ENCODE measurements around the gene POP7. TPM values are rescaled to one million over a fixed set of nuclear protein-coding genes. Genes with fewer than 3 reads are reported as not detected.
A peak's percentile ranks its signal among the peaks of the same experiment; 100 is the strongest.

POP7 gene
- total RNA-seq, 5 donors from 2014 or later (not counting 1 experiment from before 2014, with no cell fraction given), result 8.3 to 18.1 (median 17.8) TPM

GRCh38 chr7:100682228-100682741, 23.6 kb upstream of the POP7 start:
- Histone ChIP-seq H3K4me3 (ENCODE audit: control insufficient read depth in 1 of 2, extremely low read depth in 1 of 2, low read length in 1 of 2) (no peak overlapping the region), H3K9me3 (no peaks in the 10 kb centered on the region), H3K27me3 (replicated peaks in 1 of 2; ENCODE audit: control insufficient read depth in 2 of 2, extremely low read depth in 1 of 2, insufficient read depth in 2 of 2, low read length in 1 of 2) (peaks cover 0 to 2% of the 10 kb centered on the region in 2 experiments), H3K4me1 (ENCODE audit: control insufficient read depth in 1 of 2, extremely low read depth in 1 of 2, insufficient read depth in 2 of 2, low read length in 2 of 2) (peaks cover 9 to 49% of the 10 kb centered on the region in 2 experiments), H3K27ac (ENCODE audit: low read length) (no peak overlapping the region), H3K36me3 (ENCODE audit: control insufficient read depth in 2 of 2, extremely low read depth in 1 of 2, insufficient read depth in 1 of 2, low read length in 1 of 2) (peaks cover 32 to 83% of the 10 kb centered on the region in 2 donors)
- Mint-ChIP-seq H3K4me3 (no peak overlapping the region), H3K36me3 (peaks cover 18% of the 10 kb centered on the region), H3K27me3 (no peaks in the 10 kb centered on the region), H3K27ac (peak overlapping the region in 1 of 2 donors; percentile 55), H3K4me1 (peaks cover 33 to 39% (median 34%) of the 10 kb centered on the region in 3 donors), H3K9me3 (no peaks in the 10 kb centered on the region)
- CTCF ChIA-PET, result interaction anchor here in 1 of 2 donors (1.5 kb wide), 1 partner anchor 9 kb away, joined by 4 read pairs; no protein-coding TSS in a partner anchor
- peak in 1 of 4 experiments; percentile 15 for ATAC-seq (replicated peaks in 1 of 4)
- no peak for DNase-seq
- POLR2A ChIA-PET, result no interaction called here
- 82% methylated on average over 21 of the region's 25 CpGs for WGBS (ENCODE audit: insufficient coverage)

GRCh38 chr7:100682991-100683658, 22.8 kb upstream of the POP7 start:
- WGBS (ENCODE audit: insufficient coverage), result 95% methylated on average over 21 of the region's 28 CpGs
- ATAC-seq (replicated peaks in 1 of 4) (no peak), DNase-seq (no peak)
- Mint-ChIP-seq H3K4me1 (peaks cover 29 to 36% (median 32%) of the 10 kb centered on the region in 3 donors), H3K27me3 (no peaks in the 10 kb centered on the region), H3K4me3 (no peak overlapping the region), H3K27ac (no peak overlapping the region), H3K9me3 (no peaks in the 10 kb centered on the region), H3K36me3 (peaks cover 15% of the 10 kb centered on the region)
- Histone ChIP-seq H3K4me3 (ENCODE audit: control insufficient read depth in 1 of 2, extremely low read depth in 1 of 2, low read length in 1 of 2) (no peak overlapping the region), H3K4me1 (ENCODE audit: control insufficient read depth in 1 of 2, extremely low read depth in 1 of 2, insufficient read depth in 2 of 2, low read length in 2 of 2) (peaks cover 9 to 41% of the 10 kb centered on the region in 2 experiments), H3K9me3 (no peaks in the 10 kb centered on the region), H3K27ac (ENCODE audit: low read length) (no peak overlapping the region), H3K27me3 (replicated peaks in 1 of 2; ENCODE audit: control insufficient read depth in 2 of 2, extremely low read depth in 1 of 2, insufficient read depth in 2 of 2, low read length in 1 of 2) (peaks cover 0 to 2% of the 10 kb centered on the region in 2 experiments), H3K36me3 (ENCODE audit: control insufficient read depth in 2 of 2, extremely low read depth in 1 of 2, insufficient read depth in 1 of 2, low read length in 1 of 2) (peaks cover 32 to 83% of the 10 kb centered on the region in 2 donors)
- ChIA-PET POLR2A (no interaction called here), CTCF (interaction anchor here in 1 of 2 donors (0.6 to 1.5 kb wide), 2 partner anchors 8 to 10 kb away, joined by 3 to 4 read pairs; no protein-coding TSS in a partner anchor)

DNA sequence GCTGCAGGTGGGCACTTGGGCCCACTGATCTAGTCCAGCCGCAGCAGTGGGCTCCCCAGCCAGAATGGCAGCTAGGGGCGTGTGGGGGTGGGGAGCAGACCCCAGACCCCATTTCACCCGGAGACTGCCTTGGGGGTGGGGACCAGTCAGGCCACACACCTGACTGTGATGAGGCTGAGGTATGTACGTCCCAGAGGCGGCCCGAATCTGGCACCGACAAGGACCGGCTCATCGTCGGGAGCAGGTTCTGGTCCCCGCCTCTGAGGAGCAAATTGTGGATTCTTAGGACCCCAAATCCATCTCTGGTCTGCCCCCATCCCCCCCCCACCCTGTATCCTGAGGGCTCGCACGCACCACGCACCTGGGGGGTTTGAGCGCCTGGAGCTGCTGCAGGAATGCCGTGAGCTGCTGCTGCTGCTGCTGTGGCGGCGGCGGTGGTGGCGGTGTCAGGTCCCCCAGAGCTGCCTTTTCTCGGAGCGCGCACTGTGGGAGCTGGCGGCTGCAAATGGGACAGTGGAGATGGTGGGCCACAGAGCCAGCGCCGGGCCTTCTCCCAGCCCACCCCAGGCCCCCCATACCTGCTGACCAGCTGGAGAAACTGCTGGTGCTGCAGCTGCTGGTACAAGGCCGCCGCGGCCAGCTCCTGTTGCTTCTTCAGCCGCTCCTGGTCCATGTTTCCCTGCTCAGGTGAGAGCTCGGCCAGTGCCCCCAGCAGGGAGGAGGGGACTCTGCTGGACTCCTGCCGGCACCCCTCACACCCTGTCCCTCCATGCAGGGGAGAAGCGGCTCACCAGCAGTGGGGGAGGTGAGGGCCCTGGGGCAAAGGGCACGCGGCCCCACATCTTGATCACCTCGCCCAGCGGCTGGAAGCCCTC, 22.0 kb upstream of the POP7 start:
- peaks cover 10% of the 10 kb centered on the region for H3K36me3 Mint-ChIP-seq
- ATAC-seq (replicated peaks in 1 of 4) (no peak), DNase-seq (no peak)
- H3K4me3 Mint-ChIP-seq, result no peak overlapping the region
- POLR2A ChIA-PET, result no interaction called here
- no peaks in the 10 kb centered on the region for H3K9me3 ChIP-seq
- H3K4me3 ChIP-seq (ENCODE audit: control insufficient read depth in 1 of 2, extremely low read depth in 1 of 2, low read length in 1 of 2), result no peak overlapping the region
- H3K27me3 Mint-ChIP-seq, result no peaks in the 10 kb centered on the region
- H3K4me1 ChIP-seq (ENCODE audit: control insufficient read depth in 1 of 2, extremely low read depth in 1 of 2, insufficient read depth in 2 of 2, low read length in 2 of 2), result peaks cover 9 to 41% of the 10 kb centered on the region in 2 experiments
- peaks cover 36 to 83% of the 10 kb centered on the region in 2 donors for H3K36me3 ChIP-seq (ENCODE audit: control insufficient read depth in 2 of 2, extremely low read depth in 1 of 2, insufficient read depth in 1 of 2, low read length in 1 of 2)
- H3K27ac ChIP-seq (ENCODE audit: low read length), result no peak overlapping the region
- WGBS (ENCODE audit: insufficient coverage), result 97% methylated on average over 24 of the region's 37 CpGs
- peaks cover 27 to 36% (median 32%) of the 10 kb centered on the region in 3 donors for H3K4me1 Mint-ChIP-seq
- H3K27ac Mint-ChIP-seq, result no peak overlapping the region
- CTCF ChIA-PET, result interaction anchor here in 1 of 2 donors (0.6 to 1.5 kb wide), 2 partner anchors 7 to 9 kb away, joined by 3 to 4 read pairs; no protein-coding TSS in a partner anchor
- peaks cover 0 to 2% of the 10 kb centered on the region in 2 experiments for H3K27me3 ChIP-seq (replicated peaks in 1 of 2; ENCODE audit: control insufficient read depth in 2 of 2, extremely low read depth in 1 of 2, insufficient read depth in 2 of 2, low read length in 1 of 2)
- no peaks in the 10 kb centered on the region for H3K9me3 Mint-ChIP-seq

DNA sequence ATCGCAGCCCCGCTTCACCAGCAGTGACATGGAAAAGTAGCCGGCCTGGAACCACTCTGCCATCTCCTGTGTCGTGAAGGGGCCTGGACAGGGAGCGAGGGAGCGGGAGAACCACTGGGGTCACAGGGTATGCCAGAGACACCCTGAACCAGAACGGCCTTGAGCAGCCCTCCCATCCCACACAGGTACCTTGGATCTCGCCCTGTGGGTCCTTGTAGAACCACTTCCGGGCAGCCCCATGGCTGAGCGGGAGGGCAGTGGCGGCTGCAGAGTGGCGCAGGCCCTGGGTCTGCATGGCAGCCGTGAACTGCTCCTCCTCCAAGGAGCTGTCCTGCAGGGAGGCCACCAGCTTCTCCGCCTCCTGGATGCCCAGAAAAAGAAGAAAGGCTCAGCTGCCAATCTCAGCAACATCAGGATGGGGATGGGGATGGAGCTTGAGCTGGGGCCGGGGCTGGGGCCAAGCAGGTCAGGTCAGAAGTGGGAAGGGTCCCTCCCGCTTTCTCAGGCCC, 21.3 kb upstream of the POP7 start:
- peaks cover 10 to 41% of the 10 kb centered on the region in 2 experiments for H3K4me1 ChIP-seq (ENCODE audit: control insufficient read depth in 1 of 2, extremely low read depth in 1 of 2, insufficient read depth in 2 of 2, low read length in 2 of 2)
- H3K4me3 ChIP-seq (ENCODE audit: control insufficient read depth in 1 of 2, extremely low read depth in 1 of 2, low read length in 1 of 2), result no peak overlapping the region
- H3K36me3 ChIP-seq (ENCODE audit: control insufficient read depth in 2 of 2, extremely low read depth in 1 of 2, insufficient read depth in 1 of 2, low read length in 1 of 2), result peaks cover 36 to 83% of the 10 kb centered on the region in 2 donors
- H3K36me3 Mint-ChIP-seq, result peaks cover 10% of the 10 kb centered on the region
- H3K4me3 Mint-ChIP-seq, result no peak overlapping the region
- DNase-seq (no peak), ATAC-seq (replicated peaks in 1 of 4) (no peak)
- peaks cover 28 to 35% (median 32%) of the 10 kb centered on the region in 3 donors for H3K4me1 Mint-ChIP-seq
- H3K27me3 Mint-ChIP-seq, result no peaks in the 10 kb centered on the region
- peaks cover 0 to 2% of the 10 kb centered on the region in 2 experiments for H3K27me3 ChIP-seq (replicated peaks in 1 of 2; ENCODE audit: control insufficient read depth in 2 of 2, extremely low read depth in 1 of 2, insufficient read depth in 2 of 2, low read length in 1 of 2)
- no peak overlapping the region for H3K27ac Mint-ChIP-seq
- H3K9me3 ChIP-seq, result no peaks in the 10 kb centered on the region
- CTCF ChIA-PET, result no interaction called here
- POLR2A ChIA-PET, result interaction anchor here in 1 of 2 donors (0.6 kb wide), 1 partner anchor 190 kb away, joined by 4 read pairs; the partner anchor contains the start of gene SRRT
- H3K27ac ChIP-seq (ENCODE audit: low read length), result no peak overlapping the region
- no peaks in the 10 kb centered on the region for H3K9me3 Mint-ChIP-seq
- 95% methylated on average over 9 of the region's 16 CpGs for WGBS (ENCODE audit: insufficient coverage)

DNA sequence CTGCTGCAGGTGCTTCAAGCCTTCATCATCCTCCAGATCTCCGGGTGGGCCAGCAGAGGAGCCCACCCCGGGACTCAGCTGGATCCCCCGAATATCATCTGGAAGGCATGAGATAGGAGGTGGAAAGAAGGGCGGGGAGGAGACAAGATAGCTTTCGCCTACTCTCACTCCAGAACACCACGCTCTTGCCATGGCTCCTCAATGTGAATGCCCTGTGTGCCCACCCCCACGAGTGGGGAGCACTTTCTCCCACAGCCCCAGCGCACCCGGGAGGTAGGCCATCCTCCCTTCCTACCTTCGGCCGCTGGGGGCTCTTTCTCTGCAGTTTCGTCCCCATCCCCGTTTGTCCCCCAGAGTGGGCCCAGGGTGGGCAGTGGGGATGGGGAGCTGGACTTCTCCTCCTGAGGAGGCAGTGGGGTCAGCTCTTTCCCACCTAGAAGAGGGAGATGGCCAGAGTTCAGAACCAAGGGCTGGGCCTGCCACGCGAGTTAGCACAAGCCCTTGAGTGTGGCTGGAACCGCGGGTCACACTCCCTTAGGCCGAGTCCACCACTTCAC, 20.8 kb upstream of the POP7 start:
- H3K9me3 ChIP-seq, result no peaks in the 10 kb centered on the region
- H3K9me3 Mint-ChIP-seq, result no peaks in the 10 kb centered on the region
- ChIA-PET POLR2A (interaction anchor here in 1 of 2 donors (0.6 kb wide), 1 partner anchor 190 kb away, joined by 4 read pairs; the partner anchor contains the start of gene SRRT), CTCF (interaction anchor here in 1 of 2 donors (0.6 kb wide), 1 partner anchor 297 kb away, joined by 3 read pairs; no protein-coding TSS in a partner anchor)
- H3K4me1 ChIP-seq (ENCODE audit: control insufficient read depth in 1 of 2, extremely low read depth in 1 of 2, insufficient read depth in 2 of 2, low read length in 2 of 2), result peaks cover 9 to 39% of the 10 kb centered on the region in 2 experiments
- H3K27me3 ChIP-seq (replicated peaks in 1 of 2; ENCODE audit: control insufficient read depth in 2 of 2, extremely low read depth in 1 of 2, insufficient read depth in 2 of 2, low read length in 1 of 2), result peaks cover 0 to 2% of the 10 kb centered on the region in 2 experiments
- DNase-seq (no peak), ATAC-seq (replicated peaks in 1 of 4) (no peak)
- H3K36me3 Mint-ChIP-seq, result peaks cover 10% of the 10 kb centered on the region
- 93% methylated on average over 6 of the region's 18 CpGs for WGBS (ENCODE audit: insufficient coverage)
- peaks cover 36 to 78% of the 10 kb centered on the region in 2 donors for H3K36me3 ChIP-seq (ENCODE audit: control insufficient read depth in 2 of 2, extremely low read depth in 1 of 2, insufficient read depth in 1 of 2, low read length in 1 of 2)
- no peak overlapping the region for H3K27ac ChIP-seq (ENCODE audit: low read length)
- H3K4me3 Mint-ChIP-seq, result no peak overlapping the region
- peaks cover 22 to 31% (median 30%) of the 10 kb centered on the region in 3 donors for H3K4me1 Mint-ChIP-seq
- H3K27ac Mint-ChIP-seq, result no peak overlapping the region
- no peak overlapping the region for H3K4me3 ChIP-seq (ENCODE audit: control insufficient read depth in 1 of 2, extremely low read depth in 1 of 2, low read length in 1 of 2)
- no peaks in the 10 kb centered on the region for H3K27me3 Mint-ChIP-seq

Measured in T-cell (primary cell).